Glutamatergic neuron (in vitro differentiated cells): ENCODE results near the gene IGFBP5. TPM values are rescaled to one million over a fixed set of nuclear protein-coding genes. Genes with fewer than 3 reads are reported as not detected.

Experiments
- DNase-seq: peaks from one replicate; pipeline ENCODE4 v3.0.0; 2022
- H3K27ac Mint-ChIP-seq: one replicate; pipeline ENCODE4 v1.8.0; 2020; ENCODE audit warnings: mild to moderate bottlenecking, mixed read lengths, inconsistent platforms; ENCODE audit not compliant: unreplicated experiment
- H3K27me3 Mint-ChIP-seq: one replicate; pipeline ENCODE4 v1.8.0; 2020; ENCODE audit warnings: mild to moderate bottlenecking, moderate library complexity, mixed read lengths, inconsistent platforms; ENCODE audit not compliant: unreplicated experiment
- H3K36me3 Mint-ChIP-seq: one replicate; pipeline ENCODE4 v1.8.0; 2020; ENCODE audit warnings: mild to moderate bottlenecking, mixed read lengths, inconsistent platforms; ENCODE audit not compliant: unreplicated experiment
- H3K4me1 Mint-ChIP-seq: one replicate; pipeline ENCODE4 v1.8.0; 2020; ENCODE audit warnings: mild to moderate bottlenecking, low read depth, mixed read lengths, inconsistent platforms; ENCODE audit not compliant: unreplicated experiment
- H3K4me3 Mint-ChIP-seq: one replicate; pipeline ENCODE4 v1.8.0; 2020; ENCODE audit warnings: mild to moderate bottlenecking, mixed read lengths, inconsistent platforms; ENCODE audit not compliant: unreplicated experiment
- H3K9me3 Mint-ChIP-seq: one replicate; pipeline ENCODE4 v1.8.0; 2020; ENCODE audit warnings: mild to moderate bottlenecking, moderate library complexity, mixed read lengths, inconsistent platforms; ENCODE audit not compliant: unreplicated experiment
- total RNA-seq: library from RNA; stranded (reverse); fragmentation: NEBNext Ultra II Directional; extraction: Animal tissue kit (Norgen Biotek cat#: 25700); gene quantifications from one replicate; pipeline ENCODE4 v1.2.1, GENCODE V29; 2021; ENCODE audit not compliant: unreplicated experiment
- TF ChIP-seq, protein P1 (sequence below): fragments of 200-600 bp; sonication (generic); IDR thresholded peaks from one replicate; pipeline ENCODE4 v1.5.0; 2021; ENCODE audit not compliant: partially characterized antibody, unreplicated experiment

IGFBP5 gene
- total RNA-seq, 1 donor from 2014 or later = 0.51 TPM

DNA sequence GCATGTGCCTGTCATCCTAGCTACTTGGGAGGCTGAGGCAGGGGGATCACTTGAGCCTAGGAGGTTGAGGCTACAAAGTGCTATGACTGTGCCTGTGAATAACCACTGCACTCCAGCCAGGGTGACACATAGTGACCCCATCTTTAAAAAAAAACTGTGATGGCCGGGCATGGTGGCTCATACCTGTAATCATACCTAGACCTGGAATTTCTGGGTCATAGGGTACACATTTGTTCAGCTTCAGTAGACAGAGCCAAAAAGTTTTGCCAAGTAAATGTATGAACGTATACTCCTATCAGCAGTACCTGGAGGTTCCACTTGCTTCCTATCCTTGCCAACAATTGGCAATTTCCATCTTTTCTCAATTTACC, 68.5 kb downstream of the IGFBP5 start:
- H3K4me1 Mint-ChIP-seq = peaks cover 6% of the 10 kb centered on the region
- peaks cover 7% of the 10 kb centered on the region for H3K9me3 Mint-ChIP-seq
- H3K27ac Mint-ChIP-seq = no peak overlapping the region
- TF ChIP-seq, protein P1, sequence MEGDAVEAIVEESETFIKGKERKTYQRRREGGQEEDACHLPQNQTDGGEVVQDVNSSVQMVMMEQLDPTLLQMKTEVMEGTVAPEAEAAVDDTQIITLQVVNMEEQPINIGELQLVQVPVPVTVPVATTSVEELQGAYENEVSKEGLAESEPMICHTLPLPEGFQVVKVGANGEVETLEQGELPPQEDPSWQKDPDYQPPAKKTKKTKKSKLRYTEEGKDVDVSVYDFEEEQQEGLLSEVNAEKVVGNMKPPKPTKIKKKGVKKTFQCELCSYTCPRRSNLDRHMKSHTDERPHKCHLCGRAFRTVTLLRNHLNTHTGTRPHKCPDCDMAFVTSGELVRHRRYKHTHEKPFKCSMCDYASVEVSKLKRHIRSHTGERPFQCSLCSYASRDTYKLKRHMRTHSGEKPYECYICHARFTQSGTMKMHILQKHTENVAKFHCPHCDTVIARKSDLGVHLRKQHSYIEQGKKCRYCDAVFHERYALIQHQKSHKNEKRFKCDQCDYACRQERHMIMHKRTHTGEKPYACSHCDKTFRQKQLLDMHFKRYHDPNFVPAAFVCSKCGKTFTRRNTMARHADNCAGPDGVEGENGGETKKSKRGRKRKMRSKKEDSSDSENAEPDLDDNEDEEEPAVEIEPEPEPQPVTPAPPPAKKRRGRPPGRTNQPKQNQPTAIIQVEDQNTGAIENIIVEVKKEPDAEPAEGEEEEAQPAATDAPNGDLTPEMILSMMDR = no peak
- peaks cover 3% of the 10 kb centered on the region for H3K36me3 Mint-ChIP-seq
- no peak overlapping the region for H3K4me3 Mint-ChIP-seq
- no peak for DNase-seq
- H3K27me3 Mint-ChIP-seq = no peaks in the 10 kb centered on the region

DNA sequence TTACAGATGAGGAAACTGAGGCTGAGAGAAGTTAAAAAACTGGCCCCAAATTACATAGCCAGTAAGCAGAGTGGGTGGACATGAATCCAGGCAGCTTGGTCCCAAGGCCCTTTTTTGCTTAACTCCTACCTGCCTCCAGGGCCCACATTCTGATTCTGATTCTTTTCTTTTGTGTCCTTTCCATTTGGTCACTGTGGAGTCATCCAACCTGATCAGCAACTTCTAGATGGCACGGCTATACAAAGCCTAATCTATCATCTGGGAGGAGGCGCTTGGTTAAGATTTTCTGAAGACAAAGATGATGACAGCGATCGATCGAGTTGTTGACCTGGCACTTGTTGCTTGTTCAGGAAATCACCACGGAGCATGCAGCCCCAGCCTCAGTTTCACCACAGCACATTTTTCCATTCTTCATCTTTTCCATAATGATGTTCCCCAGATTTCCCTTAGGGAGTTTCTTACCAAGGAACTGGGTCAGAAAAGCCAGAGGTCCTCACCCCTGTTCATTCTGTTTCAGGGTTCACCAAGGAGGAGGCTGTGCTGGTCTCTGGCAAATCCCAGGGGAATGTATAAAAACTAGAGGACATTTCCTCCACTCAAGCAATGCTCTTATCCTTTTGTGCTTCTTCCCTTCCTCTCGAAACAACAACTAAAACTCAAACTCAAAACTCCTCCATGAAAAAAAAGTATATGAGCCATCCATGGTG, 69.0 kb downstream of the IGFBP5 start:
- H3K27me3 Mint-ChIP-seq = no peaks in the 10 kb centered on the region
- no peak for DNase-seq
- H3K4me1 Mint-ChIP-seq = peaks cover 9% of the 10 kb centered on the region
- peaks cover 3% of the 10 kb centered on the region for H3K36me3 Mint-ChIP-seq
- TF ChIP-seq, protein P1 = no peak
- H3K9me3 Mint-ChIP-seq = peaks cover 6% of the 10 kb centered on the region
- no peak overlapping the region for H3K4me3 Mint-ChIP-seq
- no peak overlapping the region for H3K27ac Mint-ChIP-seq

DNA sequence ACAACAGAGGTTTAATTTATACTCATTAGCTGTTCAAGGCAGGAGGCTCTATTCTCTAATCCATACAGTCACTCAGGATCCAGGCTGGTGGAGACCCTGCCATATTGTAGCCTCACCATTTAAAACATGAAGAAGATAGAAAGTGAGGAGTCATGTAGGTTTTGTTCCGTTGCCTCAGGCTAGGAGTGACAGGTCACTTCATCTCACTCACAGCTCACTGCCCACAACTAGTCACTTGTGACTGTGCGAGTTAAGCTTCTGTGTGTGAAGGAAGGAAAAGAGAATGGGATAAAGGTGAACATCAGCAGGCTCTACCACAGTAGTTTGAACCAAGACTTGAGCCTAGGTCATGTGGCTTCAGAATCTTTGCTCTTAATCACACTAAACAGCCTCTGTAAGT, 71.1 kb downstream of the IGFBP5 start:
- Mint-ChIP-seq H3K4me3 (no peak overlapping the region), H3K36me3 (peaks cover 3% of the 10 kb centered on the region), H3K4me1 (peaks cover 24% of the 10 kb centered on the region)

DNA sequence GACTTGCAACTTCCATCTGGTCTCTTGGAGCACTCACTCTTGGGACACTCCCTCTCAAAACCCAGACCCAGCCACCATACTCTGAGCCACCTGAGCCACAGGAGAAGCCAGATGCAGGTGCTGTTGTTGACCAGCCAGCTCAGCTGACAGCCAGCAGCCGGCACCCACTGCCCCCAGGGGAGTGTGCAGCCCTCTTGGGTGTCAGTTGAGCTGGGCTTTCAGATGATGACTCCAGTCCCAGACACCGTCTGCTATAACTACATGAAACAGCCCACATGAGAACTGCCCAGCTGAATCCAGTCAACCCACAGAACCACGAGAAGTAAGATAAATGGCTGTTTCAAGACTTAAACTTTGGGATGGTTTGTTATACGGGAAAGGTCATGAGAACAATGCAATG, 72.8 kb downstream of the IGFBP5 start:
- H3K27me3 Mint-ChIP-seq = peaks cover 15% of the 10 kb centered on the region
- peaks cover 16% of the 10 kb centered on the region for H3K9me3 Mint-ChIP-seq
- H3K27ac Mint-ChIP-seq = peak overlapping the region; percentile 9
- peaks cover 3% of the 10 kb centered on the region for H3K36me3 Mint-ChIP-seq
- H3K4me3 Mint-ChIP-seq = peak overlapping the region; percentile 12
- DNase-seq = no peak
- peaks cover 31% of the 10 kb centered on the region for H3K4me1 Mint-ChIP-seq
- TF ChIP-seq, protein P1 = no peak

More for the DNA sequence above, 71.1 kb downstream of the IGFBP5 start:
- TF ChIP-seq, protein P1 = no peak
- no peak overlapping the region for H3K27ac Mint-ChIP-seq
- DNase-seq = no peak
- peaks cover 15% of the 10 kb centered on the region for H3K27me3 Mint-ChIP-seq
- H3K9me3 Mint-ChIP-seq = peaks cover 15% of the 10 kb centered on the region

Other genes starting within 250 kb of the IGFBP5 start
- 1,757 TPM for gene RPL37A, start 196.7 kb downstream of the IGFBP5 start, total RNA-seq
- 208 TPM for gene IGFBP2, start 62.1 kb downstream of the IGFBP5 start, total RNA-seq
- gene TNP1, start 164.5 kb upstream of the IGFBP5 start, total RNA-seq = not detected